HG02610 (cell line): ENCODE results near the gene TMEM212.
"Not testable (repeated sequence)": the region's sequence is repeated elsewhere in the genome, so short reads cannot be mapped to it uniquely, and the experiment has no call there.

Experiments used
- ATAC-seq: cut with Tn5 transposase; IDR thresholded peaks from one replicate; pipeline ENCODE4 v1.9.1; 2021; ENCODE audit warnings: mild to moderate bottlenecking, moderate library complexity; ENCODE audit not compliant: unreplicated experiment

TMEM212 gene

DNA sequence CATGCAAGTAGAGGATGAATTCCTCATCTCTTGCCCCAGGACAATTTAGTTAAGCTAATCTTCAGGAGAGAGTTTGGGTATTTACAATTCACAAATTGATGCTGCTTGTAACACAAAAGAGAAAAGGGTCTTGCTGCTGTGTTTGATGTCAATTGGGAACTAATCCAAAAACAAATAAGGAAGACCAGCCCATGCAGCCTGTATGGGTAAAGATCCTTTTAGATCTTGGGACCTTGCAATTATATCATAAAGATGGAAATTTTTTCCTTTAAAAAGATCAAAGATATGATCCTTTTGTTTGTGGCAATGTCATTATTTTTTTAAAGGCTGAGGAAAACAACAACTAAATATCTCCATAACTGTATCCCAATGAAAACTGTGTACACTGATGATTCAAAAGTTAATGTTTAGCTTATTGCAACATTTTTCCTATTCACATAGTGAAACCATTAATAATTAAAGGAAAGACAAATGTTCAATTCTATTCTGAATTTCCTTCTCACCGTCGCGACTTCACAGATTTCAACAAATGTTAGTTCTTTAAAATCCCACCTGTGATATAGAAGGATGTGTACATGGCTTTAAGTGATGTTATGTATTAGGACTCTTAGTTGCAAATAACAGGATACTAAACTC, 40.2 kb downstream of the TMEM212 start:
- ATAC-seq = no peak

DNA sequence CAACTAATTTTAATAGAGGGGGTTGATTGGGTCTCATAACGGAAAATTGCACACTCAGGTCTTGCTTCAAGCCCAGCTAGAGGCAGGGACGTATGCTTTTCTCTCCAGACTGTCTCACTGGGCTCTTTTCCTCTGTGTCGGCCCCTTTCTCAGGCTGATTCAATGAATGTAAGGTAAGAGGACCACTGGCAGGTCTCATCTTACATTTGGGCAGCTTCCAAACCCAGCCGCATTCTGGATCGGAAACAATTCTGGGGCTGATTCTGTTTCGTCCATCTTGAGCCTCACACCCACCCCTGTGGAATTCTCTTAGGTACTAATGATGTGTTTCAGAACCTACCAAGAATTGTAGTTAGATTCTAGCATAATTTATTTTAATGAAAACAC, 40.7 kb downstream of the TMEM212 start:
- no peak for ATAC-seq

DNA sequence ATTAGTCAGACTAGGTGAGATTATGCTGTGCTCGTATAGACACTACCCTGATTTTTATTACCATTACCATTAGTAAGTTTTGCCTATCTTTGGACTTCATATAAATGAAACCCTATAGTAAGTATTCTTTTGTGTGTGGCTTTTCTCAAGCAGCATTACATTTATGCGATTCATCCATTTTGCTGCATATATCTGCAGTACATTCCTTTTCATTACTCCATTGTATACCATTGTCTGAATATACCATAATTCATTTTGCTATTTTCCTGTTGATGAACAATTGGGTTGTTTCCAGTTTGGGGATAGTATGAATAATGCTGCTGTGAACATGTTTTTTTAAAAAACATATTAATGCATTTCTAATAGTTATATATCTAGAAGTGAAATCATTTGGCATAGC, 45.3 kb downstream of the TMEM212 start:
- ATAC-seq = no peak

DNA sequence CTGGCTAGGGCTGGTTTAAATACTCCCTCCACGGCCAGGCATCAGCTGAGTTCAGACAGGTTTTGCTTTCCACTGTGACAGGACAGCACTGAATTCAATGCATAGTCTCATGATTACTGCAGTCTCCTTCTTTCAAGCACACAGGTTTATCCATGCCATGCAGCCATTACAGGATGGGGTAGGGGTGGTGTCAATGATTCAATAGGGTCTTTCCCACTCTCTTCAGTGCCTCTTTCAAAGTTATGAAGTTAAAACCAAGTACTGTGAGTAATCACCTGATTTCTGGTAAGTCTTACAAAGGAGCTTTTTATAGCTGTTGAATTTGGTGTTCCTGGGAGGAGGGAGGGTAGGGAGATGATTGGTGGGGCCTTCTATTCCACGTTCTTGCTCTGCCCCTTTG, 47.2 kb downstream of the TMEM212 start:
- no peak for ATAC-seq

DNA sequence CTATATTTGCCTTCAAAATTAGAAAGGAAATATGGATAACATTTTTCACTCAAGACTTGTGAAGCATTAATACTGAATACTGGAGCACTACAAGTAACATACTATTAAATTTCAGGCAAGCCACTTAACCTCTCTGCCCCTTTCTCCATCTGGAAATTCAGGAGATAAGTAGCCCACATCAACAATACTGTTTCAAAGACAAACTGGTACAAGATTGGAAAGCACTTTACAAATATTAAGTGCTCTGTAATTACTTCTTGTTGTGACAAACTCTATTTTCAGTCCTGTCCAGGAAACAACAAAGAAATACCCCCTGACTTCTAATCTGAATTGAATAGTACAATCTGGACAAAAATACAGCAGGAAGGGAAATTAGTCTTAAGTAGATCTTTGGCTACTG, 49.3 kb downstream of the TMEM212 start:
- no peak for ATAC-seq

DNA sequence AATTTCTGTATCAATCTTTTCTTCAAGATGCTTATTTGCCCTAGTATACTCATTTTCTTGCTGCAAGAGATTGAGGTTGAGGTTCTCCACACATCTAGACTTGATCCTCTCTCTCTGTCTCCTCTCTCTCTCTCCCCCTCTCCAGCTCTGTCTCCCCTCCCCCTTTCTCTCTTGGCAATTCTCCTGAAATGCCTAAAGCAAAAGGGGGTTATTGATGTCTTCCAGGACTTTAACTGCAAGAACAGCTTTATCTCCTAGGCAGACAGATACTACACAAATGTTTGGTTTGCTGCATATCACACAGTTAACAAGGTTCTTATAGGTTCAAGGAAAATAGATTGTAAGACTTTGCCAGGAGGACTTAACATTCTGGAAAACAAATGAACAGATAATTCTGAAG, 52.1 kb downstream of the TMEM212 start:
- ATAC-seq = no peak

DNA sequence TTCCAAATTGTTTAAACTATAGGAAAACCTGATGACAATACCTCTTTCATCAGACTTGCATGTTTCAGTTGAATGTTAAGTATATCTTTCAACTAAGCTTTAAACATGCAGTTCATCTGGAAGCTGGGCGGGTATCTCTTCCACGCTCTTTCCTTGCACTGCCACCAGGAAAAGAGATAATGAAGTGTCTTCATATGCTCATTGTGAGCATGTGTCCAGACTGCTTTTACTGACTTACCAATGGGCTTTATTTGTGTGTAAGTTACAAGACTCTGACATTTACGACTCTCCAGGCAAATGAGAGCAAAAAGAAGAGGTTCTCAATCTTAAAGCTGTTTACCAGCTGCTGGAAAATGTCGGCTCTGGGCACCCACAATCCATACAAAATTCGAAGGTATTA, 52.8 kb downstream of the TMEM212 start:
- no peak for ATAC-seq

DNA sequence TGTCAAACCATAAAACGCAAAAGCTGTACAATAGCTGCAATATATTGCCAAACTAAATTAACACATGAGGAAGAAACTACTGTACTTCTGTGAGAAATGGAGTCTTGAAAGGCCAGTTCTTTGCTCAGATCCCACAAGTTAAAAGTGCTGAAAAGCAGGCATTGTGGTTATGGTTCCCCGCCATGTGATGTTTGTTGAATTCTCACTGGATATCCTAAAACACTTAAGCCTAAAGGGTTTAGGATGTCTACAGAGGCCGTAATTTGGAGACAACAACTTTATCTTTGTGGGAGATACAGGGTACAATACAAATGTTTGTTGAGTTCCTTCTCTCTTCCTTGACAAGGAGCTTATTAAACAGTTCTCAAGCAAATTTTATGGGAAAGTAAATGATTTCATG, 53.2 kb downstream of the TMEM212 start:
- ATAC-seq = no peak

DNA sequence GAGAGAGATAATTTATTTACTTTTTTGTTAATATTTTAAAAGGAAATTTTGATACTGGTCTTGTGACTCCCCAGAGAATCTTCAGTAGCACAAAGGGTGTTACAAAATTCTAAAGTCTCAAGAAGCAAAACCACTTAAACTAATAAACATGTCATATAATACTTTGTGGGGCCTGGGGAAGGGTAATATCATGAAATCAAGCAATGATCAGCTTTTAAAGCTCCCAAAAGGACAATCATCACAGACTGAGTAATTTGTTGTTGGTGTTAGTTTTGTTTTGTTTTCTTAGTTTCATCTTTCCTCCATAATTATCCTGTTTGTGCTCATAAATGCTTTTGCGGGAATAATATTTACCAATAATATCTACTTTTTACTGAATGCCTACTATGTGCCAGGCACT, 55.0 kb downstream of the TMEM212 start:
- no peak for ATAC-seq

DNA sequence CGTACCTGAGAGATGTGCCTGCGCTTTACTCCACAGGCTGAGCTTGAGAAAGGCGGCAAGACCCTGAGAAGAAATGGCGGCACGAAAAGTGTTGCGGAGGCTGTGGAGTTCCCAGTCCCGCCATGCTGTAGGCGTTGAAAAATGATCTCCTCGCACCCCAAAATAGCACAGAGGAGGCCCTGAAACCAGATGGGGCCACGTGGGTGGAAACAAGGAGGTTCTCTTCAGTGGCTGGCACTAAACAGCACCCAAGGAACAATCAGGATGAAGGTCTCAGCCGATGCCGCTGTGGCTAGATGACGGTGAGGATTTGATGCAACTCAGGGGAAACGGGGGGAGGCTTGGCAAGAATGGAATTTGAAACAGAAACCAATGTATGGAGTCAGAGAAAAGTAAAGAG, 57.3 kb downstream of the TMEM212 start:
- ATAC-seq = no peak

DNA sequence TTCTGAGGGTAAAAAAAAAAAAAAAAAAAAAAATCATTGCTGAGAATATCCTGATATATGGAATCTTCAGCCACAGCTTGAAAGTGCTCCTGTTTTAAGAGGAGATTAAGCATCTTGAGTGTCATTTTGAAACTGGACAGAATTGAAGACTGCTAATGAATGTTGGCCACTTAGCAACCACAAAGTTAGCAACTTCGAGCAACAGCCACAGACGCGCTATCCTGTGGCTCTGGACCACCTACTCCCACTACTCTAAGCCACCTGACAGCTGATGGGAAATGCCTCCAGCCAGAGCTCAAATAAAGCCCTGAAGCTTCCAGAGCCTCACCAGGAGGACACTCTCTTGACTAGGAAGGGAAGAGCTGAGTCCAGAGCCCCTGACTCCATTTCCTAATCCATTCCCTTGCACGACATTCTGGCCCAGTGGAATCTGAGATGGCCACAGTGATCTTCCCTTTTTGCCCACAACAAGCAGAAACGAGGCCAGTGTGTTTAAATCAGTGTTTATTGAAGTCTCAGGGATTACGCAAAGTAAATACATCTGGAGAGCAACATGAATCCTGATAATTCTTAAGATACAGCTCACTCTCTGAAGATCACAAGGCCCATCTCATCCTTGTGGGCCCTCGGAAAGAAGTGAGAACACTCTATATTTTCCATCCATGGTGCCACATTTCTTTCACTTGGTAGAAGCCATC, 58.6 kb downstream of the TMEM212 start:
- no peak for ATAC-seq

DNA sequence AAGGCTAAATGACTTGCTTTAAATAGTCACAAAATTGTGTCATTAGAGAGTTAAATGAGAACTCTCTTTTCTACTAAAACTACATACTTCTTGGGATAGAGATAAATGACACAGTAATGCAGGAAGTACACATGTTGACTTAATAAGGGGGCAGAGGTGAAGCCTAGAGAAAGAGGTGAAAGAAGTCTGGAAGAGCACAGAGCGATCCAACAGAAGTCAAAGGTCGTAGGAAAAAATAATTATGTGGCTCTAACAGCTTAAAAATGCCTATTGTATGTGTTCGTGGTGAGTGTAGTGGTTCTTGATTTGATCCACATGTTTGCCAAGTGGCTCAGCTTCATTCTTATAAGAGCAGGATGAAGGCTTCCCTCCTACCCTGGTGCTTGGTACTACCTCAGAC, 61.7 kb downstream of the TMEM212 start:
- ATAC-seq = no peak

DNA sequence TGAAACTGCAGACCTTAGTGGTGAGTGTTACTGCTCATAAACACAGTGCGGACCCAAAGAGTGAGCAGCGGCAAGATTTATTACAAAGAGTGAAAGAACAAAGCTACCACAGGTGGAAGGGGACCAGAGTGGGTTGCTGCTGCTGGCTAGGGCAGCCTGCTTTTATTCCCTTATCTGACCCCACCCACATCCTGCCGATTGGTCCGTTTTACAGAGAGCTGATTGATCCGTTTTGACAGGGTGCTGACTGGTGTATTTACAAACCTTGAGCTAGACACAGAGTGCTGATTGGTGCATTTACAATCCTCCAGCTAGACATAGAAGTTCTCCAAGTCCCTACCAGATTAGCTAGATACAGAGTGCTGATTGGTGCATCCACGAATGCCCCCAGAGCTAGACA, 63.4 kb downstream of the TMEM212 start:
- ATAC-seq = not testable (repeated sequence)

DNA sequence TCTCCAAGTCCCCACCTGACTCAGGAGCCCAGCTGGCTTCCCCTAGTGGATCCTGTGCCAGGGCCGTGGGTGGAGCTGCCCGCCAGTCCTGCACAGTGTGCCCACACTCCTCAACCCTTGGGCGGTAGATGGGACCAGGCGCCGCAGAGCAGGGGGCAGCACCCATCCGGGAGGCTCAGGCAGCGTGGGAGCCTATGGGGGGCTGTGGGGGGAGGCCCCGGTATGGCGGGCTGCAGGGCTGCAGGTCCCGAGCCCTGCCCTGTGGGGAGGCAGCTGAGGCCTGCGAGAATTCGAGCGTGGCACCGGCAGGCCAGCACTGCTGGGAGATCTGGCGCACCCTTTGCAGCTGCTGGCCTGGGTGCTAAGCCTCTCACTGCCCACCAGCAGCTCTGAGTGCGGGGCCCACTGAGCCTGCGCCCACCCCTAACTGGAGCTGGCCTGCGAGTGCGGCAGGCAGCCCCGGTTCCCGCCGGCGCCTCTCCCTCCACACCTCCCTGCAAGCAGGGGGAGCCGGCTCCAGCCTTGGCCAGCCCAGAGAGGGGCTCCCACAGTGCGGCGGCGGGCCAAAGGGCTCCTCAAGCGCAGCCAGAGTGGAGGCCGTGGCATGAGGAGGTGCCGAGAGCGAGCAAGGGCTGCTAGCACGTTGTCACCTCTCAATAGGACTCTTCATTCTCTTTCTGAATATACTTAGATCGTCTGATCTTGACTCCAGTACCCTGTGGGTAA, 64.0 kb downstream of the TMEM212 start:
- no peak for ATAC-seq

DNA sequence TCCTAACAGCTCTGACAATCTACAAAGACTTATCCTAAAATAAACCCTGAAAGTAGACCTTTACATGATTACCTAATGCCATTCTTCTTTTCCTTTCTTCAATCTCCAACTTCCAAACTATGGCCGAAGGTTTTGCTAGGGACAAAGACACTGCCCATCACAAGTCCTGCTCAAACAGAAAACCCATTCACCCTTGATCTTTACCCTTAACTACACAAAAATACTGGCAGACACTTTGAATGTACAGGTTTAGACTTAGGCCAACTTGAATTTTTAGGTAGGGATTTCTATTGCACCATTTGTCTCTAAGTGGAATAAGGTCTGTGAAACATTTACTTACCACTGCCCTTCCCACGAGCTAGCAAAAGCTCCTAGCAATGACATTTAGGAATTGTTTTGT, 64.6 kb downstream of the TMEM212 start:
- no peak for ATAC-seq

DNA sequence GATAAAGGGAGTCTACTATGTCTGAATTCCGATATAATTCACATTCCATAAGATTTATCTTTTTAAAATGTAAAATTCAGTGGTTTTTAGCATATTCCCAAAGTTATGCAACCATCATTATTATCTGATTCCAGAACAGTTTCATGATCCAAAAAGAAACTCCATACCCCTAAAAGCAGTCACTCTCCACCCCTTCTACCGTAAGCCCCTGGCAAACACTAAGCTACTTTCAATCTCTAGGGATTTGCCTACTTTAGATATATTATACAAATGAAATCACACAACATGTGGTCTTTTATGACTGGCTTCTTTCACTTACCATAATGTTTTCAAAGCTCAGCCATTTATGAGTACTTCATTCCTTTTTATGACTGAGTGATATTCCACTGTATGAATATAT, 65.6 kb downstream of the TMEM212 start:
- no peak for ATAC-seq
